PC-9 (cell line): ENCODE measurements around the gene AHCYL2.

Source experiments
- EZH2 ChIP-seq: fragments of 200-600 bp; sonication (generic); IDR thresholded peaks from 2 replicates; pipeline ENCODE4 v1.8.0; 2017; ENCODE audit warnings: antibody characterized with exemption, low read depth
- TF ChIP-seq, protein P1 (sequence below): fragments of 200-600 bp; sonication (generic); conservative IDR thresholded peaks from 2 replicates; pipeline ENCODE4 v1.6.1; 2017; ENCODE audit warnings: mixed run types, antibody characterized with exemption, mild to moderate bottlenecking, moderate library complexity

- TF ChIP-seq, protein P1, sequence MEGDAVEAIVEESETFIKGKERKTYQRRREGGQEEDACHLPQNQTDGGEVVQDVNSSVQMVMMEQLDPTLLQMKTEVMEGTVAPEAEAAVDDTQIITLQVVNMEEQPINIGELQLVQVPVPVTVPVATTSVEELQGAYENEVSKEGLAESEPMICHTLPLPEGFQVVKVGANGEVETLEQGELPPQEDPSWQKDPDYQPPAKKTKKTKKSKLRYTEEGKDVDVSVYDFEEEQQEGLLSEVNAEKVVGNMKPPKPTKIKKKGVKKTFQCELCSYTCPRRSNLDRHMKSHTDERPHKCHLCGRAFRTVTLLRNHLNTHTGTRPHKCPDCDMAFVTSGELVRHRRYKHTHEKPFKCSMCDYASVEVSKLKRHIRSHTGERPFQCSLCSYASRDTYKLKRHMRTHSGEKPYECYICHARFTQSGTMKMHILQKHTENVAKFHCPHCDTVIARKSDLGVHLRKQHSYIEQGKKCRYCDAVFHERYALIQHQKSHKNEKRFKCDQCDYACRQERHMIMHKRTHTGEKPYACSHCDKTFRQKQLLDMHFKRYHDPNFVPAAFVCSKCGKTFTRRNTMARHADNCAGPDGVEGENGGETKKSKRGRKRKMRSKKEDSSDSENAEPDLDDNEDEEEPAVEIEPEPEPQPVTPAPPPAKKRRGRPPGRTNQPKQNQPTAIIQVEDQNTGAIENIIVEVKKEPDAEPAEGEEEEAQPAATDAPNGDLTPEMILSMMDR, result no peak
- TF ChIP-seq EZH2, result no peak
These were observed 161.7 kb downstream of the AHCYL2 start for GRCh38 chr7:129386506-129386905.
